ENCODE data around the gene INPP5A. TPM values are rescaled to one million over a fixed set of nuclear protein-coding genes. Genes with fewer than 3 reads are reported as not detected.

Gene INPP5A
- total RNA-seq, 1 donor from 2014 or later, result 41.0 TPM

DNA sequence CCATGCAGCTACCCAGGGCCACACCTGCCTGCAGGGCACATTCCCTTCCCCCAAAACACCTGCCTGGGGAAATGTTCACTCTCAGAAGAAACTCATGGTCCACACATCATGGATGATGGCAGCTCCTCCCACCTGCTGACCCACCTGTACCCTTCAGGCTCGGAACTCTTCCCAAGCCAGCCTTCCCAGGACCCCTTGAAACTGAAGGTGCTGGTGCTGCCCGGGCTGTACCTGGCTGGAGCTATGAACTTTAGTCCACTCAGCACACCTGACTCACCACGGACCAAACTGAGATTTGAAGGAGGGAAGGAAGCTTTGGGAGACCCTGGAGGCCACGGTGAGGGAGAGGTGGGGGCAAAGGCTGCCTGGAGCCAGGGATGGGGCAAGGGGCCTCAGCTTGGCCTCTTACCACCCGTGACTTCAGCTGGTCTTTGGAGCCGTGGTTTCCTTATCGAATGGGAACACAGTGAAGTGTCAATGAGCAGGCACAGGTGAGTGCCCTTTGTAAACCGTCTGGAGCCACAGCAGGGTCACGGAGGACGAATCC is 30.1 kb upstream of the INPP5A start:
- no peaks in the 10 kb centered on the region for H3K36me3 Mint-ChIP-seq
- DNase-seq (ENCODE audit: low spot score in 2 of 2, unreplicated experiment in 2 of 2), result no peak
- peaks cover under 1% of the 10 kb centered on the region for H3K9me3 Mint-ChIP-seq
- H3K27ac Mint-ChIP-seq, result no peak overlapping the region
- H3K27me3 Mint-ChIP-seq (ENCODE audit: low read depth), result no peaks in the 10 kb centered on the region
- H3K4me1 Mint-ChIP-seq, result peaks cover 3% of the 10 kb centered on the region
- no peak overlapping the region for H3K4me3 Mint-ChIP-seq
- no peak for TF ChIP-seq CTCF (IDR thresholded peaks at IDR 0.05; ENCODE audit: unreplicated experiment)

DNA sequence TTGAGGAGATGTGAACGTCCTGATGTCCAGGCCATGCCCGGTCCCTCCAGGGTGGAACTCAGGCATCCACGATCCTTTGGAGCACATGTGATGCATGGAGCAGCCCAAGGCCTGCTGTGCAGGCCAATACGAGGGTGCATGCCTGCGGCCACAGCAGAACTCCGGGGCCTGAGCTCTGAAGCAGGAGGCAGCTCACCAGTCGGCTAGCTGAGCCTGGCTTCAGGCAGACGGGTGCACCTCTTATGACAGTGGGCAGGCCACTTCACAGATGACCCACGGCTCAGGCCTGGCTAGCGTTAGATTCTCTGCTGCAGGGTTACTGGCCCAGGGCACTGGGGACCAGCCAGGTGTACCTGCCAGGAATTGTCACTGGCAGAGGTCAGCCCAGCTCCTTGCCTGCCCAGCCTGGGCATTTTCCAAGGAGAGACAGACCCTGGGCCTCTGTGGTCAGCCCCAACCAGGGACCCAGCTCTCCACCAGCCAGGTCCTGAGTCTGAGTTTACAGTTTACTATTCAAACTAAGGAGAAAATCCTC is 29.6 kb upstream of the INPP5A start:
- no peak overlapping the region for H3K27ac Mint-ChIP-seq
- DNase-seq (ENCODE audit: low spot score in 2 of 2, unreplicated experiment in 2 of 2), result no peak
- H3K9me3 Mint-ChIP-seq, result peaks cover 6% of the 10 kb centered on the region
- TF ChIP-seq CTCF (IDR thresholded peaks at IDR 0.05; ENCODE audit: unreplicated experiment), result no peak
- no peaks in the 10 kb centered on the region for H3K27me3 Mint-ChIP-seq (ENCODE audit: low read depth)
- peaks cover 3% of the 10 kb centered on the region for H3K4me1 Mint-ChIP-seq
- H3K4me3 Mint-ChIP-seq, result no peak overlapping the region
- H3K36me3 Mint-ChIP-seq, result no peaks in the 10 kb centered on the region

DNA sequence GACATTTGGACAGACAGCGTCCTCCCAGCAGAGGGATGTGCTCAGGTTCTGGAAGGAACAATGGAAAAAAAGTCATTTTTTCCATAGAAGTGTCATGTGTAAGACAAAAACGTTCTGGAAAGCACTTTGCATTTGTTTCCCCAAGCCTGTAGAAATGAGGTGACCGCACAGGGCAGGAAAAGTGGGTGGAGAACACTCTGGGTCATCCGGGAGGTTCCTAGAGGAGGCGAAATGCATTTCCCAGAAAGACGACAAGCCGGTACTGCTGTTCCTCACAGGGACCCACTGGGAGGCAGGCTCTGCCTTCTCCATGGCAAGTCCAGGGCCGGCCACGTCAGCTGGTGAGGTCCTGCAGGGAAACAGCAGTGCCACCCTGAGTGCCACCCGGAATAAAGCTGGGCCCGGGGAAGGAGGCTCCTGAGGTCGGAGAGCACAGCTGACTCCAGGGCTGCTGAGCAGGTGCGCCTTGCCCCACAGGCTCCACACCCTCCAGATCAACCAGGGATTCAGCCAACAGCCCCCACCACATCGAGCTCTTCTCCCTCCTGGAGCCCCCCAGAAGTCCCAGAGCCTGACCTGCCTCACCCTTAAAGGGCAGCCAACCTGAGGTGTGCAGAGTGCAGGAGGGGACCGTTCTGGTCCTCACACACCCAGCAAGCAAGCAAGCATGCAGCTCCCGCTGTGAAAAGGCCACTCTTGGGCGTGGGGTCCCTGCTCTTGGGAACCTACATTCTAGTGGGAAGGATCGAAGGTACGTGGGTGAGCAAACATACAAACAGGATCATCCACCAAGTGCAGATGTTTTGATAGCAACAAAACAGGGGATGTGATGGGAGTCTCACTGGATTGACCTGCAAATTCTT is 28.8 kb upstream of the INPP5A start:
- Mint-ChIP-seq H3K27me3 (ENCODE audit: low read depth) (no peaks in the 10 kb centered on the region), H3K36me3 (no peaks in the 10 kb centered on the region), H3K4me1 (peaks cover 3% of the 10 kb centered on the region), H3K4me3 (no peak overlapping the region), H3K9me3 (peaks cover 7% of the 10 kb centered on the region), H3K27ac (no peak overlapping the region)
- DNase-seq (ENCODE audit: low spot score in 2 of 2, unreplicated experiment in 2 of 2), result no peak
- no peak for TF ChIP-seq CTCF (IDR thresholded peaks at IDR 0.05; ENCODE audit: unreplicated experiment)

- H3K9me3 Mint-ChIP-seq, result peaks cover 7% of the 10 kb centered on the region
- no peak for DNase-seq (ENCODE audit: low spot score in 2 of 2, unreplicated experiment in 2 of 2)
- H3K4me1 Mint-ChIP-seq, result peaks cover 3% of the 10 kb centered on the region
- H3K27ac Mint-ChIP-seq, result no peak overlapping the region
- no peak overlapping the region for H3K4me3 Mint-ChIP-seq
- no peak for TF ChIP-seq CTCF (IDR thresholded peaks at IDR 0.05; ENCODE audit: unreplicated experiment)
- H3K27me3 Mint-ChIP-seq (ENCODE audit: low read depth), result no peaks in the 10 kb centered on the region
- no peaks in the 10 kb centered on the region for H3K36me3 Mint-ChIP-seq
Measured at GRCh38 chr10:132509506-132510173, 27.9 kb upstream of the INPP5A start.

- Mint-ChIP-seq H3K27me3 (ENCODE audit: low read depth) (no peaks in the 10 kb centered on the region), H3K4me1 (peaks cover 7% of the 10 kb centered on the region), H3K36me3 (no peaks in the 10 kb centered on the region), H3K9me3 (peaks cover 7% of the 10 kb centered on the region), H3K27ac (no peak overlapping the region), H3K4me3 (no peak overlapping the region)
- TF ChIP-seq CTCF (IDR thresholded peaks at IDR 0.05; ENCODE audit: unreplicated experiment), result no peak
- DNase-seq (ENCODE audit: low spot score in 2 of 2, unreplicated experiment in 2 of 2), result no peak
Measured at GRCh38 chr10:132510174-132510611, 27.4 kb upstream of the INPP5A start.

Measured in mesothelial cell of epicardium (in vitro differentiated cells).